Stomach (tissue), 9 donors: ENCODE results near the gene DNAJC16. TPM values are rescaled to one million over a fixed set of nuclear protein-coding genes. Genes with fewer than 3 reads are reported as not detected.

Source experiments
- DNase-seq, 2 donors: peaks; one replicate each; pipeline versions ENCODE4 v3.0.0 to v3.0.0-alpha.2; 2013 to 2019
- H3K27ac ChIP-seq, 5 donors: fragments of 200-600 bp in 4 of 5; sonication (generic) in 4 of 5; one replicate each; pipeline ENCODE4 v1.5.1; 2013 to 2019; ENCODE audit warnings: mild to moderate bottlenecking in 1 of 5, moderate library complexity in 1 of 5
- H3K27me3 ChIP-seq, 3 donors: fragments of 200-600 bp; sonication (generic); one replicate each; pipeline ENCODE4 v1.5.1; 2017 to 2019; ENCODE audit warnings: mixed run types in 1 of 3
- H3K36me3 ChIP-seq, 4 donors: fragments of 200-600 bp; sonication (generic); 1 replicate in 3 of 4; 2 replicates in 1 of 4; pipeline ENCODE4 v1.5.1; 2016 to 2019
- H3K4me1 ChIP-seq, 4 donors: fragments of 200-600 bp; sonication (generic); one replicate each; pipeline ENCODE4 v1.5.1; 2016 to 2019
- H3K4me3 ChIP-seq, 4 donors: fragments of 200-600 bp; sonication (generic) in 3 of 4; one replicate each; pipeline ENCODE4 v1.5.1; 2016 to 2019; ENCODE audit warnings: mild to moderate bottlenecking in 1 of 4
- H3K9me3 ChIP-seq, 4 donors: fragments of 200-600 bp; sonication (generic); one replicate each; pipeline ENCODE4 v1.5.1; 2016 to 2019
- CTCF ChIP-seq, 7 experiments: fragments of 450-650 bp in 4 of 7; fragments of 200-600 bp in 3 of 7; sonication (generic) in 3 of 7; IDR thresholded peaks; one replicate each; pipeline ENCODE4 v1.5.1; 2016 to 2019; ENCODE audit warnings: antibody characterized with exemption in 7 of 7, control low read depth in 2 of 7, mild to moderate bottlenecking in 1 of 7
- EP300 ChIP-seq: sonication (generic); formaldehyde crosslinking; IDR thresholded peaks from one replicate; pipeline ENCODE4 v1.6.1; 2017; ENCODE audit warnings: antibody characterized with exemption
- POLR2A ChIP-seq, 4 donors: fragments of 450-650 bp; IDR thresholded peaks; one replicate each; pipeline ENCODE4 v1.6.1; 2016; ENCODE audit warnings: antibody characterized with exemption in 4 of 4, control low read depth in 2 of 4, mild to moderate bottlenecking in 1 of 4, moderate library complexity in 1 of 4
- POLR2AphosphoS5 ChIP-seq, 3 donors: sonication (generic); formaldehyde crosslinking; IDR thresholded peaks; one replicate each; pipeline ENCODE4 v1.6.1; 2016; ENCODE audit warnings: antibody characterized with exemption in 3 of 3
- WGBS, 5 donors: extraction: QIAGEN DNeasy Blood & Tissue Kit in 3 of 5; methylation state at CpG; one replicate each; pipeline versions ENCODE4 v1.1.5 to v1.1.7; 2013 to 2018; 5-methylcytosine and 5-hydroxymethylcytosine counted together
- intact Hi-C: fragments of 100-400 bp; cut with DNase I; formaldehyde crosslinking; loops from one replicate; pipeline ENCODE4 v1.15.1; 2023; ENCODE audit warnings: low total_unique reads
- polyA plus RNA-seq, 3 donors: library from polyadenylated mRNA; stranded (reverse); fragments of 200-250 nt; gene quantifications; one replicate each; pipeline ENCODE4 v1.2.3, GENCODE V29; 2013
- total RNA-seq, 5 donors: library from RNA; depleted of rRNA; stranded (reverse); fragments of >200 nt; gene quantifications; one replicate each; pipeline versions ENCODE4 v1.1.0 to v1.2.3, GENCODE V29; 2014 to 2016
- donor health status: healthy with polysubstance abuse.
- donor health status: Bipolar disorder and iron deficiency.
- donor health status: healthy.

The DNAJC16 gene
- total and polyA plus RNA-seq, 8 donors = 1.8 to 26.4 (median 8.9) TPM

- H3K4me1 ChIP-seq = peaks cover 0 to 12% (median 6%) of the 10 kb centered on the region in 4 donors
- no peak overlapping the region for H3K4me3 ChIP-seq
- intact Hi-C loops = no loop called here
- TF ChIP-seq CTCF (IDR thresholded peaks at IDR 0.05) = no peak
- H3K9me3 ChIP-seq = no peaks in the 10 kb centered on the region
- peaks cover 0 to 25% (median 18%) of the 10 kb centered on the region in 4 donors for H3K36me3 ChIP-seq
- DNase-seq = no peak
- H3K27ac ChIP-seq = no peak overlapping the region
- WGBS, 5 donors = 92 to 99% (median 94%) methylated on average over 7 of the region's 7 CpGs
- H3K27me3 ChIP-seq = no peaks in the 10 kb centered on the region
These were observed 49.0 kb downstream of the DNAJC16 start for GRCh38 chr1:15575549-15576150.

GRCh38 chr1:15577691-15578090 lies 51.0 kb downstream of the DNAJC16 start:
- H3K27me3 ChIP-seq = no peaks in the 10 kb centered on the region
- no peak for DNase-seq
- H3K4me1 ChIP-seq = peaks cover 0 to 12% (median 6%) of the 10 kb centered on the region in 4 donors
- TF ChIP-seq CTCF (IDR thresholded peaks at IDR 0.05) (no peak), POLR2AphosphoS5 (IDR thresholded peaks at IDR 0.05) (no peak), EP300 (no peak), POLR2A (IDR thresholded peaks at IDR 0.05) (no peak)
- H3K4me3 ChIP-seq = no peak overlapping the region
- H3K27ac ChIP-seq = no peak overlapping the region
- intact Hi-C loops = no loop called here
- peaks cover 0 to 16% (median 11%) of the 10 kb centered on the region in 4 donors for H3K36me3 ChIP-seq
- H3K9me3 ChIP-seq = no peaks in the 10 kb centered on the region
- WGBS, 5 donors = 60 to 94% (median 86%) methylated on average over 3 to 4 of the region's 4 CpGs

GRCh38 chr1:15578921-15579682 lies 52.5 kb downstream of the DNAJC16 start:
- TF ChIP-seq EP300 (no peak), POLR2AphosphoS5 (IDR thresholded peaks at IDR 0.05) (no peak), CTCF (IDR thresholded peaks at IDR 0.05) (no peak), POLR2A (IDR thresholded peaks at IDR 0.05) (no peak)
- H3K27ac ChIP-seq = no peak overlapping the region
- 39 to 79% (median 77%) methylated on average over 5 to 16 of the region's 16 CpGs for WGBS, 5 donors
- H3K4me3 ChIP-seq = no peak overlapping the region
- peaks cover 0 to 3% (median 0%) of the 10 kb centered on the region in 3 donors for H3K27me3 ChIP-seq
- H3K36me3 ChIP-seq = peaks cover 0 to 9% (median 8%) of the 10 kb centered on the region in 4 donors
- intact Hi-C loops = no loop called here
- peaks cover 0 to 14% (median 8%) of the 10 kb centered on the region in 4 donors for H3K4me1 ChIP-seq
- DNase-seq = peak in 1 of 2 donors; percentile 41
- no peaks in the 10 kb centered on the region for H3K9me3 ChIP-seq

- intact Hi-C loops = no loop called here
- peaks cover 5 to 19% (median 14%) of the 10 kb centered on the region in 4 donors for H3K4me1 ChIP-seq
- peaks cover 0 to 9% (median 0%) of the 10 kb centered on the region in 3 donors for H3K27me3 ChIP-seq
- TF ChIP-seq POLR2AphosphoS5 (IDR thresholded peaks at IDR 0.05) = no peak
- TF ChIP-seq EP300 = no peak
- TF ChIP-seq CTCF (IDR thresholded peaks at IDR 0.05) = no peak
- no peak for TF ChIP-seq POLR2A (IDR thresholded peaks at IDR 0.05)
- peaks cover 0 to 8% (median 5%) of the 10 kb centered on the region in 4 donors for H3K36me3 ChIP-seq
- no peaks in the 10 kb centered on the region for H3K9me3 ChIP-seq
- no peak overlapping the region for H3K4me3 ChIP-seq
- no peak for DNase-seq
- no peak overlapping the region for H3K27ac ChIP-seq
These were observed 53.0 kb downstream of the DNAJC16 start for GRCh38 chr1:15579683-15580047.
